Adrenal gland (tissue), 12 donors: ENCODE measurements around the gene KCNN2. TPM values are rescaled to one million over a fixed set of nuclear protein-coding genes. Genes with fewer than 3 reads are reported as not detected.

ENCODE experiments used
- DNase-seq, 7 donors: peaks; one replicate each; pipeline ENCODE4 v3.0.0-alpha.2; 2019 to 2020
- H3K27ac ChIP-seq, 5 donors: fragments of 200-600 bp; sonication (generic) in 4 of 5; 1 replicate in 3 of 5; 2 replicates in 2 of 5; pipeline versions ENCODE4 v1.5.1 to v1.8.0; 2016 to 2020; ENCODE audit warnings: mild to moderate bottlenecking in 1 of 5
- H3K27me3 ChIP-seq: fragments of 200-600 bp; 2 replicates; pipeline ENCODE4 v1.8.0; 2021
- H3K36me3 ChIP-seq, 2 donors: fragments of 200-600 bp; replicated peaks in 1 of 2; 1 replicate in 1 of 2; 2 replicates in 1 of 2; pipeline versions ENCODE4 v1.5.1 to v1.8.0; 2018 to 2022
- H3K4me1 ChIP-seq, 2 donors: fragments of 200-600 bp; replicated peaks in 1 of 2; 1 replicate in 1 of 2; 2 replicates in 1 of 2; pipeline versions ENCODE4 v1.5.1 to v1.8.0; 2018 to 2021
- H3K4me3 ChIP-seq, 4 donors: fragments of 200-600 bp; sonication (generic) in 3 of 4; one replicate each; pipeline ENCODE4 v1.5.1; 2016 to 2018
- H3K9me3 ChIP-seq, 3 donors: fragments of 200-600 bp; sonication (generic) in 1 of 3; replicated peaks in 1 of 3; 1 replicate in 2 of 3; 2 replicates in 1 of 3; pipeline versions ENCODE4 v1.5.1 to v1.8.0; 2016 to 2021
- CTCF ChIP-seq, 6 experiments: fragments of 450-650 bp in 4 of 6; fragments of 200-600 bp in 2 of 6; sonication (generic) in 1 of 6; IDR thresholded peaks; 1 replicate in 5 of 6; 2 replicates in 1 of 6; pipeline versions ENCODE4 v1.5.1 to v1.8.0; 2016 to 2021; ENCODE audit warnings: antibody characterized with exemption in 6 of 6, mild to moderate bottlenecking in 2 of 6, moderate library complexity in 1 of 6
- POLR2A ChIP-seq, 2 donors: fragments of 450-650 bp; IDR thresholded peaks; one replicate each; pipeline ENCODE4 v1.6.1; 2017; ENCODE audit warnings: antibody characterized with exemption in 2 of 2, mild to moderate bottlenecking in 2 of 2, moderate library complexity in 1 of 2
- WGBS, 4 donors: extraction: QIAGEN DNeasy Blood & Tissue Kit in 2 of 4; methylation state at CpG; one replicate each; pipeline versions ENCODE4 v1.1.5 to v1.1.7; 2013 to 2017; 5-methylcytosine and 5-hydroxymethylcytosine counted together
- intact Hi-C, 2 donors: fragments of 100-400 bp; cut with DNase I; formaldehyde crosslinking; loops; one replicate each; pipeline versions ENCODE4 v1.14.1 to v1.15.0; 2022 to 2023
- polyA plus RNA-seq, 3 donors: library from polyadenylated mRNA; stranded (reverse); fragments of 200-250 nt in 2 of 3; fragments of 350-450 nt in 1 of 3; fragmentation: Illumina TruSeq in 1 of 3; extraction: RNeasy Lipid Tissue Mini Kit (QIAGEN cat#74804) in 1 of 3; gene quantifications; one replicate each; pipeline ENCODE4 v1.2.3, GENCODE V29; 2013 to 2014
- total RNA-seq, 9 donors: library from RNA; depleted of rRNA in 4 of 9; stranded (reverse); fragments of >200 nt in 4 of 9; fragments of 120-200 nt in 1 of 9; fragmentation: NEBNext Ultra II Directional in 1 of 9; extraction: Animal tissue kit (Norgen Biotek cat#: 25700) in 1 of 9; gene quantifications; one replicate each; pipeline versions ENCODE4 v1.1.0 to v1.2.4, GENCODE V29; 2013 to 2023
- donor health status: healthy with polysubstance abuse.
- donor health status: Bipolar disorder and iron deficiency.
- donor health status: DM: yes; HTN: yes; CAD: no.
- donor health status: DM: no; HTN: no; CAD: no.
- donor health status: DM: no; HTN: no; CAD: no.
- donor health status: DM: yes; HTN: yes; CAD: no.

KCNN2 gene
- total and polyA plus RNA-seq, 12 donors: 18.5 to 184 (median 44.7) TPM

GRCh38 chr5:114417519-114417918, 55.6 kb downstream of the KCNN2 start:
- Histone ChIP-seq H3K4me1 (peaks cover 4 to 43% of the 10 kb centered on the region in 2 donors), H3K9me3 (no peaks in the 10 kb centered on the region), H3K27me3 (no peaks in the 10 kb centered on the region), H3K27ac (peak overlapping the region in 1 of 5 donors; percentile 38), H3K4me3 (no peak overlapping the region), H3K36me3 (no peaks in the 10 kb centered on the region)
- peak in 1 of 7 donors; percentile 21 for DNase-seq
- 28 to 52% (median 48%) methylated on average over 2 of the region's 2 CpGs for WGBS, 4 donors
- intact Hi-C loops: no loop called here
- no peak for TF ChIP-seq POLR2A (IDR thresholded peaks at IDR 0.05)
- TF ChIP-seq CTCF (IDR thresholded peaks at IDR 0.05): no peak

DNA sequence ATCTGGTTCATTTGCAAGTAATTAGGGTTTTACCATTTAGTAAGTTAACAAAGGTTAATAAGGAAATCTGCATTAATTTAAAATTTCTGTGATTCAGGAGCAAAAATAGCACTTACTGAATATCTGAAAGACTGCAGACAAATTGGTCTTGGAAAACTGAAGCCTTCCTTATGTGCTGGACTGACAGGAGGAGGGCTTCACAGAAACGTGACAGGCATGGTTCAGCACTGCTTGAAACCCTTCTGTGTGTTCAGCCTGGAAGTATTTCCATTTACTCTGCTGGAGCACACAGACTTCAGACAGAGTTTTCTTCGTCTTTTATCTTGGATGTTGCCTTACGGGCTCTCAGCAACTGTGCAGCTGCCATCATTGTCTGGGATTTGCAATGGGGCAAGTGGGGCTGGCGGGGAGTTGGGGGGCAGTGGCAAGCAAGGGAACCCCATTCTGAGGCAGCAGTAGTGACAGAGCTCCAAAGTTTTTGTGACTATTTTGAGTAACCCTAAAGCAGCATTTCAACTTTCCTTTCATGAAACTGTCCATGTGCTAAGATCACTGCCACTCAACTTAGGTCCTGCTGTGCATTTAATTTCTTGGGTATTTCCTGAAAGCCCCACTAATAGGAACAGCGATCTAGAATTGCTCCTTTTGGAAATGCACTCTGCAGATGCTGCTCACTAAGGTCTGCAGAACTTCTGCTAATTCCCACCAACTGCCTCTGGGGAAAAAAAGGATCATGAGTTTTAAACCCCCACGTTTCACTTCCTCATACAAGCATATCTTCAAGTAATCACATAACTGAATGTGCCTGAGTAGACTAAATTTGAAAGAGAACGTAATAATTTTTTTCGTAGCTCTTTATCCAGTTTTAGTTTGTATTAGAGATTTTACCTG, 56.6 kb downstream of the KCNN2 start:
- Histone ChIP-seq H3K36me3 (no peaks in the 10 kb centered on the region), H3K4me1 (peaks cover 4 to 34% of the 10 kb centered on the region in 2 donors), H3K27me3 (no peaks in the 10 kb centered on the region), H3K9me3 (no peaks in the 10 kb centered on the region), H3K27ac (no peak overlapping the region), H3K4me3 (no peak overlapping the region)
- intact Hi-C loops: no loop called here
- no peak for DNase-seq
- no peak for TF ChIP-seq CTCF (IDR thresholded peaks at IDR 0.05)
- TF ChIP-seq POLR2A (IDR thresholded peaks at IDR 0.05): no peak
- WGBS, 4 donors: 68 to 71% (median 71%) methylated on average over 8 of the region's 8 CpGs

GRCh38 chr5:114419067-114419388, 57.2 kb downstream of the KCNN2 start:
- no peak overlapping the region for H3K27ac ChIP-seq
- intact Hi-C loops: no loop called here
- H3K9me3 ChIP-seq: no peaks in the 10 kb centered on the region
- no peaks in the 10 kb centered on the region for H3K36me3 ChIP-seq
- DNase-seq: no peak
- H3K4me1 ChIP-seq: peaks cover 4 to 33% of the 10 kb centered on the region in 2 donors
- no peak overlapping the region for H3K4me3 ChIP-seq
- no peaks in the 10 kb centered on the region for H3K27me3 ChIP-seq
- TF ChIP-seq CTCF (IDR thresholded peaks at IDR 0.05) (no peak), POLR2A (IDR thresholded peaks at IDR 0.05) (no peak)
- 90 to 97% (median 91%) methylated on average over 1 of the region's 1 CpG for WGBS, 4 donors

- H3K9me3 ChIP-seq: no peaks in the 10 kb centered on the region
- intact Hi-C loops: no loop called here
- peaks cover 4 to 33% of the 10 kb centered on the region in 2 donors for H3K4me1 ChIP-seq
- H3K27ac ChIP-seq: peak overlapping the region in 2 of 5 donors; percentile 0 to 27
- TF ChIP-seq CTCF (IDR thresholded peaks at IDR 0.05): no peak
- no peak for TF ChIP-seq POLR2A (IDR thresholded peaks at IDR 0.05)
- H3K36me3 ChIP-seq: no peaks in the 10 kb centered on the region
- peak in 2 of 7 donors; percentile 30 to 37 for DNase-seq
- no peaks in the 10 kb centered on the region for H3K27me3 ChIP-seq
- H3K4me3 ChIP-seq: no peak overlapping the region
These were observed 58.1 kb downstream of the KCNN2 start for GRCh38 chr5:114419959-114420358.
